ENCODE results near the gene SYNPR.

Gene SYNPR

DNA sequence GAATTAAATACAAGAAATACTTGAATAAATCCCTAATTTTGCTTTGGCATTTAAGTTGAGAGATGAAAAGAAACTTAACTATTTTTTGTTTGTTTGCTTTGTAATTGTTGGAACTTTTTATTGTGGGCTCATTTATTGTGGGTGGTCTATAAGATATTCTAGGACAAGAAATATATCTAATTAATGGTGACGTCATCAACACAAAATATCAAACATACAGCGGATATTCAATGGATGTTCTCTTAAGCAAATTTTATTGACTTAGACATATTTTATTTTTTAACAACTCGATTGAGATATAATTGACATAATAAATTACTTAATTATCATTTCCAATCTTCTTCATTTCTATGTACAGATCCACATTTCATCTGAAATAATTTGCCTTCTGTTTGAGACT lies 30.0 kb downstream of the SYNPR start:
- DNase-seq = no peak

DNA sequence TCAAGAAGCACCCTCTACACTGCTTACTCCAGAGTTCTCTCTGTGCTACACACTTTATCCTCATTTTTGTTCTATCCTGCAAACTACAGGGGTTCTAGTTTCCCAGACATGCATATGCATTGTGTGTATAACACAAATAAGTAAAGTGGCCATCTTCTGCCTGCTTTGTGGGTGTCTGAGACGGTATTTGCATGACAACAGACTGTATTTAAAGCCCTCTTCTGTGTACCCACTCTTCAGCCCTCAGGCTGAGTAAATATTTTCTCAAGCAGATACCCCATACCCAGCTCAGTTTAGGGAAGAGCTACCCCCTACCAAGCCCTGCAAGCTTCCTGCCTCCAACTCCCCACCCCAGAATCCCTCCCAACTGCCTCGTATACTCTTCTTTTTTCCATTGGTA lies 31.7 kb downstream of the SYNPR start:
- no peak for DNase-seq

DNA sequence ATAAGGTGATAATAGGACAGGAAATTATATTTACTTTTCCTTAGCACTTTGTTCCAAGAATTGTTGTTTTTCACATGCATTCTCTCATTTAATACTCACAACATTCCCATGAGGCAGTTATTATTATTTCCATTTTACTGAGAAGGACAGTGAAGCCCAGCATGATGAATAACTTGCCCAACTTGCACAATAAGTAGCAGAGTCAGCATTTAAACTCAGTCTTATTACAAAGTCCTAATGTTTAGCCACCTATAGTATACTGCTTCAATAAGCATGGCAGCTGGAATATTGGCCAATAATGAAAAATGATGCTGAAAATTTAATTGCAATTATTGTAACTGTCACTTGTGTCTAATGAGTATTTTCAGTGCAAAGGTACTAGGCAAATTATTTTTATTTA lies 45.7 kb downstream of the SYNPR start:
- DNase-seq = no peak

DNA sequence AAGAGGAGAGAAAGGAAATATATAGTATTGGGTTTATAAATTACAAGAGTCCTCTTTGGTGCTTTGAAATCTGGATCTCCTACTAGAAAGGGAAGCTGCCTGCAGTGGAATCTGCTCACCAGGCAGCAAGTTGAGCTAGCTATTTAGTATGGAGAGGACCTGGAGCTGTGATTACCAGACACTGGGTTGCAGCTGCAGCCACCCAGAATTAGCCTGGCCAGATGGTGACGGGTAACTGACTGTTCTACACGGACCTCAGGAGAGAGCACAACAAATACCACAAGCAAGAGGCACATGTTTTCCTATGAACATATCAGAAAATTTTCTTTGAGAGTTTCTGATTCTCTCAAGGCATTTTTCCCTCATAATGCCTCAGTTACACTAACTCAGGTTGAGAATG lies 46.5 kb downstream of the SYNPR start:
- DNase-seq = no peak

DNA sequence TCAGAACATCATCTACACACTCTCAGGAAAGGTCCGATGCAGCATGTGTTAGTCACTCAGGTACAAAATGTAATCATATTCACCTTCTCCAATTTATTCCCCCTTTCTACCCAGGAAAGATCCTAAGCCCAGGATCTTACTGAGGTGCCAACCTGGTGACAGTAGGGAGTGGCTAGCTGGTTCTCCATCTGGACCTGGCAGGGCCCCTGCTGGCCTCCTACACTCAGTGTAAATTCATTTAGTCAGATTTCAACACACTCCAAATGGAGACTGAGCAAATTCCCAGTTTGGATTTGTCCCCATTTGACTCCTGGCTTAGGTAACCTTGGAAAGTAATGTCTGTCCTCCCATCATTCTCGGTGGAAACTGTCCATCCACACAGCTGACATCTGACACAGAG lies 47.3 kb downstream of the SYNPR start:
- DNase-seq = no peak

DNA sequence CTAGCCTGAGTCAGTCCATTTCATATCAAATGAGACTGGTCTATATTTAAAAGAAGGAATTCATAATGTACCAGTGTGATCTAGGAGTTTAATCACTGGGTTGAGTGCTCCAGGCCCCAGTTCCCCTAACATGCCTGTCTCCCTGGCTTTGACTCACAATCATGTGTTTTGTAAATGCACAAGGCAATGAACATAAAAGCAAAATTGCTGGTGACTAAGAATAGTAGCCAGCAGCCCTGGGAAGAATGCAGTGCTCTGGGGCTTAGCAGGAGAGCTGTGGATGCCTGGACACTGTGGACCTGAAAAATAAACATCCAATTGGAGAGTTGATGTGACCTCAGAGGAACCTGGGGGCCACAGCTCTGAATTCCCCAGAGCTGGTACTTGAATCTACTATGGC lies 50.3 kb downstream of the SYNPR start:
- peak; percentile 46 for DNase-seq

DNA sequence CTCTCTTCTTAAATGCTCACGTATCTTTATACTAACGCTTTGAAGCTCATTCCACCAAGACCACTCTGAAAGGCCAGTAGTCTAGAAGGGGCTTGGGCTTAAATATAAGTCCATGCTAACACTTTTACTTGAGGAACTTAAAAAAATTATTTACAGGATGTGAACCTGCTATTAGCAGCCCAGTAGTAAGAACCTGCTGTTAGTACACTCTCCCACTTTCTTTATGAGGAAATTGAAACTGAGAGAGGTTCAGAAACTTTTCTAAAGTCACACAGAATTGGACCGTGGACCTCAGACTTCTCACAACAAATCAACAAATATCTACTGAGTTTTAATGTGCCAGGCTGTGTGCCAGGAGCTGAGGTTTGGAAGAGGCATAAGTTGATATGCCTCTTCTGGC lies 53.4 kb downstream of the SYNPR start:
- no peak for DNase-seq

DNA sequence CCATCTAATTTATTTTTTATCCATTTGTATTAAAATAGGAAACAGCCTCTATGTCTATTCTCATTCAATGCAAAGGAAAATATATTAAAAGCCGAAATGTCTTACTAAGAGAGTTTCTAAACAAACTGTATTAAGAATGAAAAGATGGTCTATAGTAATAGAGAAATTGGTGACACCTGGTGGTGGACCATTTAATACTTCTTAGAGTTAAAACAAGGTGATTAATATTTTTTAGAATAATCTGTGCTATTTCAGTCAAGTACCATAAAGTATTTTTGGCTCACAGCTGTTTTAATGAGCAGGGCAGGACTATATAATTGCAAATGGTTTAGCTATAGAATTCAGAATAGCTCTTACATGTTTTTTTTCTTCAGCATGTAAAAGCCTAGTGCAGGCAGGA lies 55.7 kb downstream of the SYNPR start:
- no peak for DNase-seq

DNA sequence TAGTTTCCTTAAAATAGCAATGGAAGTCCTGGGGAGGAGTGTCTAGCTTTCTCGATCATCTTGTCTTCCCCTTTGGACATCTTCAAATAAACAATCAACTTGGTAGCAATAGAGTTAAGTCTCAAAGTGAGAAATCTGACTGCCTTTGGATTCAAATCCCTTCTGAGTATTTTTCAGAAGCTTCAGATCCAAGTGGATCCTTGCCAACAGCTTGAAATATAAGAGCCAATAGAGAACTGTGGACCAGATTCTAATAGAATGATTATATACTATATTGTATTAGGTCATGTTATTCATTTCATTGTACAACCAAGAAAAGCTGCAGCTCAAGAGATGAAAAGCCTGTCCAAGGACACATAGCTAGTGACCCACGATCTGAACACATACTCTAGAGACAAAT lies 60.2 kb downstream of the SYNPR start:
- no peak for DNase-seq

DNA sequence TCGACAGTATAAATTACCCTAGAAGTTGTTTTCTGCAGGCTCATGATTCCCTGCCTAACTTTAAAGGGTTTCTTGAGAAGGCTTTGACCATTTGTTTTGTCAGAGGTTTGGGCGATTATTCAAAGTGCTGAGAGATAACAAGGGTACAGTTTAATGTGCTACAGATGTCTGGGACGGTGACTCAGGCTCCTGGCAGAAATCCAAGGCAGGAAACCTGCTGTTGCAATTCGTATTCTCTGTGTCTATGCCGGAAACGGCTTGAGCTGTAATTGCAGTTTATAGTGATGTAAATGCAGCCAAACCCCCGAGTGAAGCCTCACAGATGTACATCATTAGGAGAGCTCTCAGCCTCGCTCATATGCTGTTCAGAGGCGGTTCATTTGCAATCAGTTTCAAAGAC lies 65.6 kb downstream of the SYNPR start:
- DNase-seq = peak; percentile 99

DNA sequence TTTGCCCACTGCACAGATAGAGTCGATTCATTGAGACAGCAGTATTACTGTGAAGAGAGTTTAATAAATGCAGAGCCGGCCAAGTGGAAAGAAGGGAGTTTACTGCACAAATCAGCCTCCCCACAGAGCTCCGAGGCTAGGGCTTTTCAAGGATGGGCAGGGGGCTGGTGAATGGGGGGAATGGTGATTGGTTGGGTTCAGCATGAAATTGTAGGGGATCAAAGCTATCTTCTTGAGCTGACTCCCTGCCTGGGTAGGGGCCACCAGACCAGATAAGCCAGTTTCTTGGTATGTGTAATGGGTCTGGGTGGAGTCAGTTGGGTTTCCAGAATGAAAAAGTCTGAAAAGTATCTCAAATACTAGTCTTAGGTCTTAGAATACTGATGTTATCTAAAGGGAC lies 66.6 kb downstream of the SYNPR start:
- DNase-seq = no peak

DNA sequence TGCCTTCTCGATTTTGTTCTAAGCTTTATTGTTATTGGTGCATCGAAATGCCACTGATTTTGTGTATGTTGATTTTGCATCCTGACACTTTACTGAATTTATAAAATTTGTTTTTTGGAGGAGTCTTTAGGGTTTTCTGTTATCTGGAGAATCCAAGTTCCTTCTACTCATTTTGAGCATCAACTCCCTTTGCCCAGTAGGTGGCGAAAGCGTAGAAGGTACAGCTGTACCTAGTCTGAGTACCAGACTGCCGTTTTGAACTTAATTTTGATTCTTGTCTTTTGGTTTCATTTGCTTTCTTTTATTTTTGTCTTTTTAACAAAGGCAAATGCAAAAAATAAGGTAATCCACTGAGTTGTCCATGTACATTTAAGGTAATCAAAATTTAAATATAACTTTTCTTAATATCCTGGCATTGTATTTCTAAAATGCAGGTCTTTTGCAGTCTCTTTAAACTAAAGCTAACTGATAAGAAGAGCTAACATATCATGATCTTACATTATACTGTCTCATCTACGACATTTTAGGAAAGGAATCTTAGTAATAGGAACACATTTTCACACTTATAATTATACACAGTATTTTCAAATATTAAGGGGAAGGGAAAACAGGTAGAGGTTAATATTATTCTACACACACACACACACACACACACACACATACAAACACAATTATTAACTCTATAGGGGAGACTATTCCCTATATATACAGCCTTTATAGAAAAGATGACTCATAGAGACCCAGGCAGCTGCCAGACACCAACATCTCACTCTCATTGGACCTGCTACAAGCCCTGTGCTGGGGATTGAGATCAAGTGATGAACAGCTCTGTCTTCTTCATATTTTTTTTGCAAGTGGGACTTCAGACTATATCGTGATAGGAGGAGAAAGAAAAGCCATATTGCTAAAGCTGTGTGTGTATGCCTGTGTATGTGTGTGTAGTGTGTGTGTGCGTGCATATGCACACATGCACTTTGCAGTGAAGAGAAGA lies 71.8 kb downstream of the SYNPR start:
- DNase-seq = peak; percentile 68

DNA sequence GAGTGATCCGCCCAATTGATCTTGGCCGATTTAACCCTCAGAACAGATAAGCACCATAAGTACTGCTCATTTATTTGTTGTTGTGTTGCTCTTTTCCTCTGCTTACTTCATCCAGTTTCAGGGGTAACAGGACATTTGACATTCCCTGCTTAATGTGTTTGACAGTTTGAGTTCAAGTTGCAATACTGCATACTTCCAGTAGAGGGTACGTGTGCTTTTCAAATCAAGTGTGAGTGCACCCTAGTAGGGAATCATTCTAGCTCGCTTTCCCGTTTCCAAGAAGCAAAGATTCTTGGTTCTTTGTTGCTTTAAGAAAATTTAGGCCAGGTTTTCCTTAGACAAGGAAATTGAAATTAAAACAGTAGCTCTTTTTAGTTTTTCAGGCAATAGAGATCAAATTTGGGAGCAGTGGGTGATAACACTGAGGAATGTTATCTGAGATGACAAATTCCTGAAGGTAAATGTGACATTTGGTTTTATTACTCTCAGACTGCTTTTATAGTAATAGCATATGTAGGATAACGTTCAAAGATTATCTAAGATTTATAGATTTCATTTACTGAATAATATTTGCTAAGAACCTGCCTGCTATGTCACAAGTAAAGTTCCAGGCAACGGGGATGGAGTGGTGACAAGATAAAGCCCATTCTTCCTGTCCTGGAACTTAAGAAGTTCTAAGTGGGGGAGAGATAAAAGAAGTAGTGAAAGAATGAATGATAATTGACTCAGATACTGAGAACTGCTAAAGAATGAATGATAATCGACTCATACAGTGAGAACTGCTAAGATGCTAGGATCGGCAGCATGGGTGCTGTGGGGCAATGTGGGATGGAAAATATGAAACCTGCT lies 73.3 kb downstream of the SYNPR start:
- DNase-seq = peak; percentile 66

DNA sequence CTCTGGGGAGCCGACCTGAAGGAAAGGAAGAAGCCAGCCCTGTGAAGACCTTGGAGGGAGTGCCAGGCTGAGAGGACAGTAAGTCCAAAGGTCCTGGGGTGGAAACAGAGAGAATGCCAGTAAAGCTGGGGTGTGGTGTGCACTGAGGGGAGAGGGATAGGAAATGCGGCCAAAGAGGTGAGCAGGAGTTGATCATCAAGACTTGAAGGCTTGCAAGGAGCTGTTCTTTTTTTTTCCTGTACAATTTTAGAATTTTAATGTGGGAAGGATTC lies 73.8 kb downstream of the SYNPR start:
- DNase-seq = no peak

DNA sequence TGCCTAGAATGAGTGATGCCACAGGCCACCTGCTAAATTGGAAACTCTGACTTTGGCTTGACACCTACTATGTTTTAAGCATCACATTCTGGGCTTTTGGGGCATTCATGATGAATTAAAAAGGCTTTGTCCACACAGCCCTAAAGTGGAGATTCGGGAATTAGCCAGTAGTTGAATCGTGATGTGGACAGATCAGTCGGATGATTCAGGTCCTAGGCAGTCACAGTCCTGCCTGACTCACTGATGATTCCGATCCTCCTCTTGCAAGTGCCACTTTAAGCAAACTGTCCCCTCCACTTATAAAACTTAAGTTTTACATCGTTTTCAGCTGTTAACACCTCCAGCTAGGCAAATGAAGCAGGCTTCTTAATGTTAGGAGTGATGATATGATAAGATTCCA lies 75.3 kb downstream of the SYNPR start:
- DNase-seq = peak; percentile 76

DNA sequence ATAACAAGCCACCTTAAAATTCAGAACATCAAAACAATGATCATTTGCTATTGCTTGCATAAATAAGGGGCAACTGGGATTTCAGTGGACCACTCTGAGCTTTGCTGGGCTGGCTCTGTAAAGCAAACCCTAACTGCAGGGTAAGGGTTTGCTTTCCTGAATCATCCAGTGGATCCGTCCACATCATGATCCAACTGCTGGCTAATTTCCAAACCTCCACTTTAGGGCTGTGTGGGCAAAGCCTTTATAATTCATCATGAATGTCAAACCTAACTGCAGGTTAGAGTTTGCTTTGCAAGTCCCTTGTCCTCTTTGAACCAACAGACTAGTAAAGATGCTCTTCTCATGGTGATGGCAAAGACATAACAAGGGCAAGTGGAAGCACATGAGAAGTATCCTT lies 76.1 kb downstream of the SYNPR start:
- DNase-seq = peak; percentile 16

DNA sequence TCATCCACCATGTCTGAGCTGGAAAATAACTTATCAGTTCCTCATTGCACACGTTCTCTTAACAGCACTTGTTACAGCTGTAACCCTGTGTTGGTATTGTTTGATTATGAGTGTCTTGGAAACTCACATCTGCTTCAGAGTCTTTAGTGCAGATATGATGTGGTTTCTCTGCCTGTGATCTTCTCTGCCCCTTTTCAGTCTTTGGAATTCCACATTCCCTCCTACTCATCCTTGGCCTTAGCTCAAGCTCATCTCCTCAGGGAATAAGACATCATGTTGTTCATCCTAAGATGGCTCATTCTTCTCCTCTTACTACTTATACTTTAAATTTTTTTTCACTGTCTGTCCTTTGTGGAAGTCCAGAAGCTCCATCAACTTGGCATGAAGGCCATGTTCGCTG lies 77.7 kb downstream of the SYNPR start:
- peak; percentile 89 for DNase-seq

DNA sequence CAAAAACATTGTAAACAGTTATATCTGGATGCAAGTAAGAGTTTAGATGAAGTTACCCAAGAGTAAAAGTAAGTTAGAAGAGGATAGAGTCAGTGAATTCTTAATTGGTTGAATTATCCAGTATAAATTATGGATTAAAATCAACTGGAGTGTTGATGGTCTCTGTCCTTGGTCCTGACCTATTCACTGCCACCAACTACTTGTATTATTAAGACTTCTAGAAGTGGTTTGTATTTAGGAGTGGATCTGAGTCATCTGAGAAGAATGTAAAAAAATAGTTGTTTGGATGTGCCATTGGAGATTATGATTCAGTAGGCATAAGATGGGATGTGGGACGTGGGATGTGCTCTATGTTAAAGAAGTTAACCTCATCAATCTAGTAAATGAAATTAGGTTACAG lies 86.4 kb downstream of the SYNPR start:
- peak; percentile 64 for DNase-seq

DNA sequence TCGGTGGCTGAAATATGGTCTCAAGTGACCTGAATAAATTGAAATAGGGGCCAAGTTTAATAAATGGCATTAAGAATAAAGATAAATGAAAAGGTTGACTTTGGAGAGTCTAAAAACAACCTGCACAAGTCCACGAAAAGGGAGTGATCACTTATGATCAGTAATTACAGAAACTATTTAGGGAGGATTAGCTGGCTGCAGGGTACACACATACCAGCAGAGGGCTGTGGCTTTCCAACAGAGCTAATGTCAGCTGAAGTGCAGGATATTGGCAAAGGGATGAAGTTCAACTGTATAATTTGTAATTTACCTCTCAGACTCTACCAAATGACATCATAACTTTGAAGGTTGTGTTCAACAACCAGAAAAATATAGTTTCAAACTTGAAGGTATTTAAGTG lies 86.8 kb downstream of the SYNPR start:
- DNase-seq = no peak

DNA sequence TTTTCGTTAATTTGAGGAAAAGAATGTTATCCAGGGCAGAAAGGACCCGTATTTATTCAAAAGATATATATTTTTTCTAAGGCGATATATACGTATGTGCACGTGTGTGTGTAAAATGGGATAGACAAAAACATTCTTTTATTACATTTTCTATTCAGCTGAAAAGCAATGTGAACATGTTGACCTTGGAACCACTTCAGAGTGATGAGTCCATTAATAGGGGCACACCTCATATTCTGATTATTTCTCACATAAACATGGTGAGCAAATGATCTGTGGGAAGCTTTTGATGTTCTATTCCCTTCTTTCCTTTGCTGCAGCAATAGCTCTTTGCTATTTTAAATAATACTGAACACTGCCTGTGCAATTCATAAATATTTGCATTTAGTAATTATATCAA lies 87.6 kb downstream of the SYNPR start:
- no peak for DNase-seq

DNA sequence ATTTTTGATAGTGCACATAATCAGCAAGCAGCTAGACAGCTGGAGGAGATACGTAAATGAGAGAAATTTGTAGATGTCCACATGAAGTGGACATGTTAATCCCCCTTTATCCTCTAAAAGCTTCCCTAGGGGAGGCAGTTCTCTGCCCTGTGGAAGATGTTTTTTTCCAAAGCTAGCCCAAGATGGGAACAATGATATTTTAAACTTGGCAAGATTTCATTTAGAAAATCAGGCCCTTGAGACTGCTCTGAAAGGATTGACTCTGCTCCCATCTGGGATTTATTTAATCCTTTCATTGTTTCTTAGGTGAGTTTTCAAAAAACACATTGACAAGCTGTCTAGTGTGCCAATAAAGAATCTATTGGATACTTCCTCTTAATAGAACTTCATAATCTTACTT lies 92.0 kb downstream of the SYNPR start:
- no peak for DNase-seq

DNA sequence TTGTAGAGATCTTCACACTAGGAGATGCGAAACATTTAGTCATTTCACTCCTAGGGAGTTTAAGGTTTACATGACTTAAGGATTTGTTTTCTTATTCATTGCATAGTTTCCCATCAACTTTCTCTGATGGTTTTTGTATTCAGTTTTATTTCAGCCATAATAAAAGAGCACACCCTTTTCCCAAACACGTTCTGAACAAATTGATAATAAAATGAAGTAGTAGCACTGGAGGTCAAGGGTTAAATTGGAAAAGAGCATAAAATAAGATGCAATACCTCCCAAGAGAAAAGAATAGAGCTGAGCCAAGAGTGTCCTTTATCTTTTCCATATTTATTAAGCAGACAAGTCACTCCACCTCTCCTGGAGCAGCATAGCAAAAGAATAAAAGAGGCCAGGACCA lies 104.9 kb downstream of the SYNPR start:
- DNase-seq = no peak

DNA sequence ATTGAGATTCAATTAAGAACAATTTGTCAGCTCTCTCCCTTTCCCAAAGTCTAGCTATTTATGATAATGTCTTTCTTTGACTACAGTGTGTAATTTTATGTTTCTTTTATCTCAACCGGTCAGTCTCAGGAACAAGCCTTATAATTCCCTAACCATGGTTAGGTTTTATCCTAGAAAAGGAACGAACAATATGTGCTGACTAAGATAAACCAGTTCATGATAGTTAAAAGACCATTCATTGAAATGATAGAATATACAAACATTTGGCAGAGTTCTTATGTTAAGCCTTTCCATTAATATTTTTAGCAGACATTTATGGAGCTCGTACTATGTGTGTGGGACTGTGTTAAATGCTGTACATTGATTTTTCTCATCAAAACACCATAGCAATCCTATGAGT lies 106.3 kb downstream of the SYNPR start:
- DNase-seq = no peak

DNA sequence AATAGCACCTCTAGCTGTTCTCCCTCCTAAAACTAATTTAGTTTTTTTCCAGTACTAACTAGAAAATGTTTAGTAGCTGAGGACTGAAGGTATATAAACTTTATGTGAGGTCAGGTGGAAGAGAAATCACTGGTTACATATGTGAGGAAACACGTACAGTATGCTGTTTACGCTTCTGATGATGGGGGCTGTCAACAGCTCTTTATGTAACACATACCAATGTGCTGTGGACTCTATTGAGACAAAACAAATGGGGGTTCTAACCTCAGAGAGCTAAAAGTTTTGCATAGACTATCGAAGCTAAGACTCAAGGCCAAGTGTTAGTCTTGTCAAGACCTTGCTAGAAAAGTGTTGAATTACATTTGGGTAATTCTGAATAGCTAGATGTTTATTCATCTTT lies 107.5 kb downstream of the SYNPR start:
- DNase-seq = no peak

Measured in fibroblast of skin of right biceps (primary cell).